Measurements from ENCODE around the gene P3H3.

- TF ChIP-seq CTCF (IDR thresholded peaks at IDR 0.05 in 8 of 11, conservative IDR thresholded peaks at IDR 0.05 in 3 of 11) (peak in 7 of 11 experiments; percentile 3 to 52 (median 18)), POLR2AphosphoS5 (IDR thresholded peaks at IDR 0.05) (peak; percentile 79 to 91 (median 88)), POLR2A (IDR thresholded peaks at IDR 0.05) (peak in 1 of 3 donors; percentile 79)
These were observed 23.9 kb downstream of the P3H3 start, which contains the start of gene USP5 for GRCh38 chr12:6851921-6852650.
